Right lobe of liver (tissue), 5 donors: Measurements from ENCODE around the gene TCF15. TPM values are rescaled to one million over a fixed set of nuclear protein-coding genes. Genes with fewer than 3 reads are reported as not detected.

ENCODE experiments used
- total RNA-seq, 6 experiments: library from RNA; depleted of rRNA in 2 of 6; stranded (reverse); fragments of >200 nt in 2 of 6; fragmentation: NEBNext Ultra II Directional in 3 of 6; extraction: Animal tissue kit (Norgen Biotek cat#: 25700) in 3 of 6; gene quantifications; one replicate each; pipeline versions ENCODE4 v1.1.0 to v1.2.4, GENCODE V29; 2016 to 2023
- donor health status: DM: no; HTN: no; CAD: no.
- donor health status: DM: no; HTN: no; CAD: no.
- donor health status: DM: no; HTN: yes; CAD: no.
- donor health status: DM: no; HTN: yes; CAD: no.

TCF15 gene
- total RNA-seq, 6 experiments from 2014 or later = 0.33 TPM; not detected in 5

Other genes with a start within 250 kb of the TCF15 start
- 100 to 1,000 TPM in 2 of 6 experiments, 10 to 100 TPM in 4; 15.1 to 139 (median 34.1) TPM for gene TRIB3, start 229.5 kb downstream of the TCF15 start, total RNA-seq
- gene RBCK1, start 202.0 kb downstream of the TCF15 start, total RNA-seq = 100 to 1,000 TPM in 2 of 6 experiments, 10 to 100 TPM in 4; 63.1 to 113 (median 85.6) TPM
- 10 to 100 TPM; 10.8 to 21.4 (median 13.9) TPM for gene TBC1D20, start 147.8 kb downstream of the TCF15 start, total RNA-seq
- 10 to 100 TPM; 30.4 to 62.6 (median 37.1) TPM for gene CSNK2A1, start 66.5 kb downstream of the TCF15 start, total RNA-seq
- 100 to 1,000 TPM in 2 of 6 experiments, 10 to 100 TPM in 4; 14.4 to 166 (median 46.0) TPM for gene SRXN1, start 42.9 kb upstream of the TCF15 start, total RNA-seq
- gene SCRT2, start 65.5 kb upstream of the TCF15 start, total RNA-seq = not detected
- gene SLC52A3, start 158.2 kb upstream of the TCF15 start, total RNA-seq = under 1 TPM in 2 of 6 experiments, not detected in 4; 0.05 to 0.62 TPM
- 1 to 10 TPM; 1.4 to 4.1 (median 2.7) TPM for gene FAM110A, start 223.4 kb upstream of the TCF15 start, total RNA-seq